ENCODE data around the gene SAMD9L. TPM values are rescaled to one million over a fixed set of nuclear protein-coding genes. Genes with fewer than 3 reads are reported as not detected.
"Not testable (repeated sequence)": the region's sequence is repeated elsewhere in the genome, so short reads cannot be mapped to it uniquely, and the experiment has no call there.

SAMD9L gene
- polyA plus RNA-seq, 2 of the 4 experiments (the other 2 are of a cell fraction) = 0.44 to 1.5 TPM

DNA sequence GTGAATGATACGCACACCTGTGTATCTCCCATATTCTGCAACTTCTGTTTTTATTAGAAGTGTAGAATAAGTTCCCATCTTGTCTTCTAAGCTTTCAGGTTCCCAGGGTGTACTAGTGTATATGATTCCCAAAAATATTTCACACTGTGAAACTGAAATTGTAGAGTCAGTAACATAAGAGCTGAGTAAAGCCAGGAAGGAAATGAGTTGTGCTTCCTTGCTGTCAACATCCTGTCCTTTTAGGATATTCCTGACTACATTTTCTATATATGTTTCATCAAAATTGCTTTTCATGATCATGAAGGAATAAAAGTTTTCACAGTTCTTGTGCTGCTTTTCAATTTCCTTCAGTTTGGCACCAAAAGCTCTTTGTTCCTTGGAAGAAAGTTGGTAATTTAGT, 15.2 kb downstream of the SAMD9L start:
- ChIA-PET POLR2A (no interaction called here), CTCF (interaction anchor here (0.9 kb wide), 1 partner anchor 18 kb away, joined by 4 read pairs; no protein-coding TSS in a partner anchor)
- WGBS (ENCODE audit: missing lambda C conversion rate) = 15% methylated on average over 1 of the region's 1 CpG
- ATAC-seq (no peak), FAIRE-seq (no peak), DNase-seq (ENCODE audit: low read depth in 1 of 2, low spot score in 1 of 2) (no peak)
- H3K4me2 ChIP-seq = no peak overlapping the region
- H3K4me3 ChIP-seq = no peak overlapping the region
- H3K4me1 ChIP-seq = no peaks in the 10 kb centered on the region
- TF ChIP-seq, protein P1, sequence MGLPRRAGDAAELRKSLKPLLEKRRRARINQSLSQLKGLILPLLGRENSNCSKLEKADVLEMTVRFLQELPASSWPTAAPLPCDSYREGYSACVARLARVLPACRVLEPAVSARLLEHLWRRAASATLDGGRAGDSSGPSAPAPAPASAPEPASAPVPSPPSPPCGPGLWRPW (IDR thresholded peaks at IDR 0.05) = no peak
- no peak for TF ChIP-seq USF2 (IDR thresholded peaks at IDR 0.05)
- TF ChIP-seq BHLHE40 (IDR thresholded peaks at IDR 0.05; ENCODE audit: low read depth, low read length) = no peak
- no peak for TF ChIP-seq CHD2 (IDR thresholded peaks at IDR 0.05; ENCODE audit: low read length, partially characterized antibody)
- TF ChIP-seq RNF2 (IDR thresholded peaks at IDR 0.05; ENCODE audit: borderline replicate concordance, low read depth) = no peak
- no peak for TF ChIP-seq HOXB13 (CRISPR knock-in tag; IDR thresholded peaks at IDR 0.05; ENCODE audit: low read depth)
- no peak for TF ChIP-seq POLR2AphosphoS2 (conservative IDR thresholded peaks at IDR 0.05; ENCODE audit: low read length)
- TF ChIP-seq FOSL2 (IDR thresholded peaks at IDR 0.05) = no peak
- TF ChIP-seq FOSL2 (CRISPR knock-in tag; IDR thresholded peaks at IDR 0.05) = no peak
- TF ChIP-seq, protein P2, sequence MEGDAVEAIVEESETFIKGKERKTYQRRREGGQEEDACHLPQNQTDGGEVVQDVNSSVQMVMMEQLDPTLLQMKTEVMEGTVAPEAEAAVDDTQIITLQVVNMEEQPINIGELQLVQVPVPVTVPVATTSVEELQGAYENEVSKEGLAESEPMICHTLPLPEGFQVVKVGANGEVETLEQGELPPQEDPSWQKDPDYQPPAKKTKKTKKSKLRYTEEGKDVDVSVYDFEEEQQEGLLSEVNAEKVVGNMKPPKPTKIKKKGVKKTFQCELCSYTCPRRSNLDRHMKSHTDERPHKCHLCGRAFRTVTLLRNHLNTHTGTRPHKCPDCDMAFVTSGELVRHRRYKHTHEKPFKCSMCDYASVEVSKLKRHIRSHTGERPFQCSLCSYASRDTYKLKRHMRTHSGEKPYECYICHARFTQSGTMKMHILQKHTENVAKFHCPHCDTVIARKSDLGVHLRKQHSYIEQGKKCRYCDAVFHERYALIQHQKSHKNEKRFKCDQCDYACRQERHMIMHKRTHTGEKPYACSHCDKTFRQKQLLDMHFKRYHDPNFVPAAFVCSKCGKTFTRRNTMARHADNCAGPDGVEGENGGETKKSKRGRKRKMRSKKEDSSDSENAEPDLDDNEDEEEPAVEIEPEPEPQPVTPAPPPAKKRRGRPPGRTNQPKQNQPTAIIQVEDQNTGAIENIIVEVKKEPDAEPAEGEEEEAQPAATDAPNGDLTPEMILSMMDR (IDR thresholded peaks at IDR 0.05) = no peak
- H3K9me3 ChIP-seq = 0 out of 3 replicates have a peak, but pooled peaks cover 11% of the 10 kb centered on the region
- no peak overlapping the region for H3K27ac ChIP-seq

- ChIA-PET POLR2A (no interaction called here), CTCF (no interaction called here)
- TF ChIP-seq POLR2AphosphoS2 (conservative IDR thresholded peaks at IDR 0.05; ENCODE audit: low read length) (no peak), MYC (IDR thresholded peaks at IDR 0.05; ENCODE audit: borderline replicate concordance, low read length) (no peak), HDAC2 (IDR thresholded peaks at IDR 0.05) (no peak), POLR2A (IDR thresholded peaks at IDR 0.05; ENCODE audit: low read length) (no peak), HOXB5 (CRISPR knock-in tag; IDR thresholded peaks at IDR 0.05) (no peak), ZC3H11A (IDR thresholded peaks at IDR 0.05) (no peak), PHF8 (IDR thresholded peaks at IDR 0.05; ENCODE audit: borderline replicate concordance, low read depth) (no peak), RARB (CRISPR knock-in tag; IDR thresholded peaks at IDR 0.05) (no peak)
- TF ChIP-seq, protein P3, sequence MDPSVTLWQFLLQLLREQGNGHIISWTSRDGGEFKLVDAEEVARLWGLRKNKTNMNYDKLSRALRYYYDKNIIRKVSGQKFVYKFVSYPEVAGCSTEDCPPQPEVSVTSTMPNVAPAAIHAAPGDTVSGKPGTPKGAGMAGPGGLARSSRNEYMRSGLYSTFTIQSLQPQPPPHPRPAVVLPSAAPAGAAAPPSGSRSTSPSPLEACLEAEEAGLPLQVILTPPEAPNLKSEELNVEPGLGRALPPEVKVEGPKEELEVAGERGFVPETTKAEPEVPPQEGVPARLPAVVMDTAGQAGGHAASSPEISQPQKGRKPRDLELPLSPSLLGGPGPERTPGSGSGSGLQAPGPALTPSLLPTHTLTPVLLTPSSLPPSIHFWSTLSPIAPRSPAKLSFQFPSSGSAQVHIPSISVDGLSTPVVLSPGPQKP (IDR thresholded peaks at IDR 0.05; ENCODE audit: low read depth, low read length) = no peak
- TF ChIP-seq, protein P4, sequence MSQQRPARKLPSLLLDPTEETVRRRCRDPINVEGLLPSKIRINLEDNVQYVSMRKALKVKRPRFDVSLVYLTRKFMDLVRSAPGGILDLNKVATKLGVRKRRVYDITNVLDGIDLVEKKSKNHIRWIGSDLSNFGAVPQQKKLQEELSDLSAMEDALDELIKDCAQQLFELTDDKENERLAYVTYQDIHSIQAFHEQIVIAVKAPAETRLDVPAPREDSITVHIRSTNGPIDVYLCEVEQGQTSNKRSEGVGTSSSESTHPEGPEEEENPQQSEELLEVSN (IDR thresholded peaks at IDR 0.05; ENCODE audit: borderline replicate concordance, low read depth) = no peak
- FAIRE-seq = no peak
- Histone ChIP-seq H3K4me3 (no peak overlapping the region), H3K4me2 (no peak overlapping the region), H3K4me1 (no peaks in the 10 kb centered on the region), H3K27ac (no peak overlapping the region), H3K9me3 (0 out of 3 replicates have a peak, but pooled peaks cover 11% of the 10 kb centered on the region)
- WGBS (ENCODE audit: missing lambda C conversion rate) = 31% methylated on average over 3 of the region's 3 CpGs
- ATAC-seq = no peak
- DNase-seq (ENCODE audit: low read depth in 1 of 2, low spot score in 1 of 2) = no peak
Observed at GRCh38 chr7:93132216-93132615, 16.0 kb downstream of the SAMD9L start.

GRCh38 chr7:93126954-93127353, 21.2 kb downstream of the SAMD9L start:
- FAIRE-seq; H3K27ac ChIP-seq; H3K4me2 ChIP-seq; H3K9me3 ChIP-seq; H3K4me1 ChIP-seq; POLR2A ChIA-PET; CTCF ChIA-PET; H3K4me3 ChIP-seq; ATAC-seq; DNase-seq (ENCODE audit: low read depth in 1 of 2, low spot score in 1 of 2): not testable (repeated sequence)
- 7% methylated on average over 1 of the region's 1 CpG for WGBS (ENCODE audit: missing lambda C conversion rate)

- POLR2A ChIA-PET = not testable (repeated sequence)
- peaks cover 11% of the 10 kb centered on the region; the same call in 2 of the 3 replicates for H3K4me1 ChIP-seq
Observed at GRCh38 chr7:93123532-93123931, 24.7 kb downstream of the SAMD9L start.

More at GRCh38 chr7:93123532-93123931, 24.7 kb downstream of the SAMD9L start:
- H3K4me3 ChIP-seq; CTCF ChIA-PET; FAIRE-seq; H3K4me2 ChIP-seq; H3K9me3 ChIP-seq; H3K27ac ChIP-seq; DNase-seq (ENCODE audit: low read depth in 1 of 2, low spot score in 1 of 2); ATAC-seq: not testable (repeated sequence)
- WGBS (ENCODE audit: missing lambda C conversion rate) = 66% methylated on average over 3 of the region's 3 CpGs
